Ishikawa (cell line): Measurements from ENCODE around the gene C1orf52.

Experiments used
- CEBPB ChIP-seq: IDR thresholded peaks from 2 replicates; pipeline ENCODE4 v1.6.1; 2012
- CREB1 ChIP-seq: IDR thresholded peaks from 2 replicates; pipeline ENCODE4 v1.6.1; 2012; ENCODE audit warnings: low read depth
- EGR1 ChIP-seq: IDR thresholded peaks from 2 replicates; pipeline ENCODE4 v1.6.1; 2012
- EP300 ChIP-seq: IDR thresholded peaks from 2 replicates; pipeline ENCODE4 v1.6.1; 2012; ENCODE audit warnings: borderline replicate concordance
- FOXM1 ChIP-seq: IDR thresholded peaks from 2 replicates; pipeline ENCODE4 v1.6.1; 2012; ENCODE audit warnings: low read depth, borderline replicate concordance
- MAX ChIP-seq: IDR thresholded peaks from 2 replicates; pipeline ENCODE4 v1.6.1; 2012
- NFIC ChIP-seq: IDR thresholded peaks from 2 replicates; pipeline ENCODE4 v1.6.1; 2012
- RAD21 ChIP-seq: IDR thresholded peaks from 2 replicates; pipeline ENCODE4 v1.6.1; 2012; ENCODE audit warnings: low read depth
- REST ChIP-seq: IDR thresholded peaks from 2 replicates; pipeline ENCODE4 v1.6.1; 2012; ENCODE audit warnings: low read depth, mild to moderate bottlenecking
- TAF1 ChIP-seq: IDR thresholded peaks from 2 replicates; pipeline ENCODE4 v1.6.1; 2012; ENCODE audit warnings: low read depth, mild to moderate bottlenecking
- TCF12 ChIP-seq: IDR thresholded peaks from 2 replicates; pipeline ENCODE4 v1.6.1; 2012; ENCODE audit warnings: low read depth
- TEAD4 ChIP-seq: IDR thresholded peaks from 2 replicates; pipeline ENCODE4 v1.6.1; 2012
- USF1 ChIP-seq: IDR thresholded peaks from 2 replicates; pipeline ENCODE4 v1.6.1; 2012
- YY1 ChIP-seq: IDR thresholded peaks from 2 replicates; pipeline ENCODE4 v1.6.1; 2012; ENCODE audit warnings: low read depth
- ZBTB7A ChIP-seq: IDR thresholded peaks from 2 replicates; pipeline ENCODE4 v1.6.1; 2012; ENCODE audit warnings: low read depth

Gene C1orf52

GRCh38 chr1:85230305-85230977 is 29.0 kb downstream of the C1orf52 start:
- TF ChIP-seq TEAD4 (no peak), RAD21 (peak; percentile 26; the same call in 1 of the 2 replicates), TAF1 (no peak), USF1 (no peak), MAX (0 out of 2 replicates have a peak, but pooled peaks have one; percentile 40)

- TF ChIP-seq RAD21, result peak; percentile 3; the same call in 1 of the 2 replicates
- no peak for TF ChIP-seq CEBPB
- no peak for TF ChIP-seq REST
- no peak for TF ChIP-seq ZBTB7A
- no peak for TF ChIP-seq NFIC
- TF ChIP-seq USF1, result peak; percentile 79
- no peak for TF ChIP-seq EGR1
- TF ChIP-seq TCF12, result peak; percentile 78
- 0 out of 2 replicates have a peak, but pooled peaks have one; percentile 11 for TF ChIP-seq EP300
- TF ChIP-seq YY1, result no peak
These were observed 29.8 kb downstream of the C1orf52 start for GRCh38 chr1:85229574-85230097.

GRCh38 chr1:85228972-85229371 is 30.5 kb downstream of the C1orf52 start:
- no peak for TF ChIP-seq TEAD4
- no peak for TF ChIP-seq CREB1
- TF ChIP-seq REST, result no peak
- no peak for TF ChIP-seq YY1
- no peak for TF ChIP-seq FOXM1
- no peak for TF ChIP-seq MAX
- no peak for TF ChIP-seq TCF12
- TF ChIP-seq RAD21, result no peak
- TF ChIP-seq CEBPB, result no peak
- TF ChIP-seq NFIC, result no peak
- no peak for TF ChIP-seq ZBTB7A
- no peak for TF ChIP-seq EP300
- no peak for TF ChIP-seq USF1
- TF ChIP-seq TAF1, result no peak
- TF ChIP-seq EGR1, result no peak

- TF ChIP-seq CREB1 (no peak), USF1 (no peak), EP300 (no peak), TEAD4 (no peak), MAX (no peak), ZBTB7A (no peak), EGR1 (no peak), NFIC (no peak), YY1 (no peak), RAD21 (no peak), REST (no peak), TCF12 (no peak), FOXM1 (no peak), TAF1 (no peak), CEBPB (no peak)
These were observed 33.7 kb downstream of the C1orf52 start for GRCh38 chr1:85225624-85226380.
